OCI-LY3 (cell line): ENCODE results near the gene IGFALS.

ENCODE experiments used
- H2AFZ ChIP-seq: fragments of 200-600, 300-600 bp; shearing (Covaris generic); 2 replicates; pipeline ENCODE4 v1.6.0; 2014; ENCODE audit warnings: antibody characterized with exemption, low read depth, low read length
- H3K27ac ChIP-seq: fragments of 200-600, 300-600 bp; sonication (generic); 2 replicates; pipeline ENCODE4 v1.5.1; 2014; ENCODE audit warnings: mild to moderate bottlenecking, low read length, moderate library complexity, mixed read lengths
- H3K27me3 ChIP-seq: fragments of 200-600, 300-600 bp; sonication (generic); 2 replicates; pipeline ENCODE4 v1.6.1; 2014; ENCODE audit warnings: low read depth, low read length, mixed read lengths
- H3K36me3 ChIP-seq: fragments of 200-600, 300-600 bp; sonication (generic); replicated peaks from 2 replicates; pipeline ENCODE3; 2014; ENCODE audit warnings: low read depth, low read length, mixed read lengths
- H3K4me1 ChIP-seq: fragments of 300-600, 200-600 bp; sonication (generic); 2 replicates; pipeline ENCODE4 v1.6.1; 2014; ENCODE audit warnings: low read length, mixed read lengths
- H3K4me2 ChIP-seq: fragments of 200-600, 300-600 bp; sonication (generic); 2 replicates; pipeline ENCODE4 v1.6.1; 2014; ENCODE audit warnings: low read length, mixed read lengths
- H3K4me3 ChIP-seq: fragments of 300-600, 200-600 bp; sonication (generic); 2 replicates; pipeline ENCODE4 v1.5.1; 2014; ENCODE audit warnings: antibody characterized with exemption, mild to moderate bottlenecking, low read length, moderate library complexity
- H3K79me2 ChIP-seq: fragments of 300-600, 200-600 bp; shearing (Covaris generic); 2 replicates; pipeline ENCODE4 v1.6.1; 2014; ENCODE audit warnings: mild to moderate bottlenecking, low read length, mixed read lengths
- H3K9ac ChIP-seq: fragments of 300-600, 200-600 bp; shearing (Covaris generic); 2 replicates; pipeline ENCODE4 v1.6.0; 2014; ENCODE audit warnings: mild to moderate bottlenecking, low read length, moderate library complexity
- H3K9me3 ChIP-seq: fragments of 200-600, 300-600 bp; shearing (Covaris generic); 2 replicates; pipeline ENCODE4 v1.6.1; 2014; ENCODE audit warnings: low read length, mixed read lengths; ENCODE audit not compliant: insufficient read depth
- H4K20me1 ChIP-seq: fragments of 200-600, 300-600 bp; sonication (generic); 2 replicates; pipeline ENCODE4 v1.6.1; 2016; ENCODE audit warnings: low read length, mixed read lengths; ENCODE audit not compliant: insufficient read depth
- EZH2phosphoT487 ChIP-seq: fragments of 200-600 bp; shearing (Covaris generic); IDR thresholded peaks from 2 replicates; pipeline ENCODE4 v1.6.1; 2018; ENCODE audit warnings: antibody characterized with exemption, mixed run types, low read depth
- TF ChIP-seq, protein P1 (sequence below): fragments of 200-600, 300-600 bp; sonication (generic); IDR thresholded peaks from 2 replicates; pipeline ENCODE4 v1.5.1; 2014; ENCODE audit warnings: antibody characterized with exemption, low read length, low read depth

Gene IGFALS

DNA sequence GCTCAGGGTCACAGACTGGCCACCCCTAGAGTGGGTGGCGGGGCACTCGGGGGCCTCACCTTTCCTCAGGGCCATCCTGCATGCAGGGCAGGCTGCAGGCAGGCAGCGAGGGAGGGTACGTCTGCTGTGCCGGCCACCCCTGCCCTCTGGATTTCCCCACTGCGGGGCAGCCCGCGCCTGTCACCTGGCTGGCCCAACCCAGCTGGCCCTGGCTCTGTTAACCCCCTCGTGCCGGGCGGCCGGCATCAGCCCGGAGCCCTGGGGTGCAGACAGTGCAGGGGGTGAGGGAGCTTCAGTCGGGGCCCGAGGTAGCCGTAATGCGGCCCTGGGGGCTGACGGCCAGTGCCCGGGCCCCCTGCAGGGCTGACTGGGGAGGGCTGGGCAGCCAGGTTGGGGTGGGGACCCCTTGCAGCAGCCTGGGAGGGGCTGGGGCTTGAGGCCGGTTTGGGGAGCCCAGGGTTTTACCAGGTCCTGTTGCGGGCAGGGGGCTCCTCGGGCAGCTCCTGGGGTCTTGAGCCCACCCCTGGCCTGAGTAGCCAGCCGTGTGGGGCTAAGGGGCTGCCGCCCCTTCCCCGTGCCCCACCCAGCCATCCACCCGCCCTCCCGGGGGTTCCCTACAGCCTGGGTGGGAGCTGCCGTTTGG is at the start of gene IGFALS:
IGFALS (minus strand) TSS at position 128 of the 643 bp plus-strand sequence; CDS start at position 75, 53 bp downstream.
- H4K20me1 ChIP-seq = no peaks in the 10 kb centered on the region
- TF ChIP-seq, protein P1, sequence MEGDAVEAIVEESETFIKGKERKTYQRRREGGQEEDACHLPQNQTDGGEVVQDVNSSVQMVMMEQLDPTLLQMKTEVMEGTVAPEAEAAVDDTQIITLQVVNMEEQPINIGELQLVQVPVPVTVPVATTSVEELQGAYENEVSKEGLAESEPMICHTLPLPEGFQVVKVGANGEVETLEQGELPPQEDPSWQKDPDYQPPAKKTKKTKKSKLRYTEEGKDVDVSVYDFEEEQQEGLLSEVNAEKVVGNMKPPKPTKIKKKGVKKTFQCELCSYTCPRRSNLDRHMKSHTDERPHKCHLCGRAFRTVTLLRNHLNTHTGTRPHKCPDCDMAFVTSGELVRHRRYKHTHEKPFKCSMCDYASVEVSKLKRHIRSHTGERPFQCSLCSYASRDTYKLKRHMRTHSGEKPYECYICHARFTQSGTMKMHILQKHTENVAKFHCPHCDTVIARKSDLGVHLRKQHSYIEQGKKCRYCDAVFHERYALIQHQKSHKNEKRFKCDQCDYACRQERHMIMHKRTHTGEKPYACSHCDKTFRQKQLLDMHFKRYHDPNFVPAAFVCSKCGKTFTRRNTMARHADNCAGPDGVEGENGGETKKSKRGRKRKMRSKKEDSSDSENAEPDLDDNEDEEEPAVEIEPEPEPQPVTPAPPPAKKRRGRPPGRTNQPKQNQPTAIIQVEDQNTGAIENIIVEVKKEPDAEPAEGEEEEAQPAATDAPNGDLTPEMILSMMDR = no peak
- no peak for TF ChIP-seq EZH2phosphoT487
- H3K36me3 ChIP-seq = no peaks in the 10 kb centered on the region
- no peak within 1 kb of the TSS for H3K27ac ChIP-seq
- no peak within 1 kb of the TSS for H2AFZ ChIP-seq
- no peak within 1 kb of the TSS for H3K4me2 ChIP-seq
- no peaks in the 10 kb centered on the region for H3K27me3 ChIP-seq
- H3K9me3 ChIP-seq = no peaks in the 10 kb centered on the region
- no peaks in the 10 kb centered on the region for H3K4me1 ChIP-seq
- no peak within 1 kb of the TSS for H3K9ac ChIP-seq
- H3K79me2 ChIP-seq = no peaks in the 10 kb centered on the region
- no peak within 1 kb of the TSS for H3K4me3 ChIP-seq

DNA sequence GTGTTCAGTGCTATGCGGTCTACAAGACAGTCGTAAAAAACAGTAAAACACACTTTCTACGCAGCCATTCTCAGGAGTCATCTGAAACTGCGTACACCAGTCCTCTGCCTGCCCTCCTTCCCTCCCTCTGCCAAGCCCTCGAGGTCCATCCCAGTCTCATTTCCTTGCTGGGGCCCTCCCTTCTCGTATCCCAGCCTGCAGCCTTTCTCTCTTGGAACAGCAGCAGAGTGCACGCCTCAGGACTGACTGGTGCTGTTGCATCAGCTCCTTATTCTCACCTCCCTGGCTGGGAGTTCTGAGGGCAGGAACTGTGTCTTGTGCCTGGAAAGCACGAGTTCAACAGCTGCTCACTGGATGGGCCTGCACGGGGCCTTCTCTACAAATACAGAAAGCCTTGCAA is 46.0 kb upstream of the IGFALS start:
- H3K4me2 ChIP-seq = no peak overlapping the region
- no peaks in the 10 kb centered on the region for H3K9me3 ChIP-seq
- H3K4me3 ChIP-seq = no peak overlapping the region
- no peaks in the 10 kb centered on the region for H3K36me3 ChIP-seq
- H3K27me3 ChIP-seq = no peaks in the 10 kb centered on the region
- H3K79me2 ChIP-seq = no peaks in the 10 kb centered on the region
- no peak for TF ChIP-seq EZH2phosphoT487
- TF ChIP-seq, protein P1 = no peak
- H3K27ac ChIP-seq = no peak overlapping the region
- H2AFZ ChIP-seq = no peak overlapping the region
- H3K4me1 ChIP-seq = no peaks in the 10 kb centered on the region
- no peaks in the 10 kb centered on the region for H4K20me1 ChIP-seq
- no peak overlapping the region for H3K9ac ChIP-seq

DNA sequence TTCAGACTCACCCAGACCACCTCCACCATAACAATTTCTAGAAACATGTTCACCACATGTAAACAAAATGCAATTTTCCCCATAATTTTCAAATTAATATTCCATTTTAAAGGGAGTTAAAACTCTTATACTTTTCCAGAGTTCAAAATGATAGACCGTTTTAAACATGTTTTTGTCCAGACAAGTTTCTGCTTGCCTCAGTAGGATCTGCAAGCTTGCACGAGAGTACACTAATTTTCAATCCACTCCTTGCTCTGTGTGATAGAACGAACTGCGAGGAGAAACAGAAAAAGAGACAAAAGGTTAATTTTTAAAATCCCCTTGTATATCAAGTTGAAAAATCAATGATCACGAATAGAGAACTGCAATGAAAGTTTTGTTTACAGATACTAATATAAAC is 40.6 kb upstream of the IGFALS start:
- Histone ChIP-seq H3K79me2 (peaks cover 7% of the 10 kb centered on the region; the same call in 1 of the 2 replicates), H2AFZ (no peak overlapping the region), H3K27me3 (no peaks in the 10 kb centered on the region), H3K9ac (no peak overlapping the region), H3K4me2 (no peak overlapping the region), H4K20me1 (no peaks in the 10 kb centered on the region), H3K36me3 (peaks cover 3% of the 10 kb centered on the region), H3K4me1 (no peaks in the 10 kb centered on the region), H3K4me3 (no peak overlapping the region), H3K27ac (no peak overlapping the region), H3K9me3 (no peaks in the 10 kb centered on the region)
- TF ChIP-seq EZH2phosphoT487 = no peak

DNA sequence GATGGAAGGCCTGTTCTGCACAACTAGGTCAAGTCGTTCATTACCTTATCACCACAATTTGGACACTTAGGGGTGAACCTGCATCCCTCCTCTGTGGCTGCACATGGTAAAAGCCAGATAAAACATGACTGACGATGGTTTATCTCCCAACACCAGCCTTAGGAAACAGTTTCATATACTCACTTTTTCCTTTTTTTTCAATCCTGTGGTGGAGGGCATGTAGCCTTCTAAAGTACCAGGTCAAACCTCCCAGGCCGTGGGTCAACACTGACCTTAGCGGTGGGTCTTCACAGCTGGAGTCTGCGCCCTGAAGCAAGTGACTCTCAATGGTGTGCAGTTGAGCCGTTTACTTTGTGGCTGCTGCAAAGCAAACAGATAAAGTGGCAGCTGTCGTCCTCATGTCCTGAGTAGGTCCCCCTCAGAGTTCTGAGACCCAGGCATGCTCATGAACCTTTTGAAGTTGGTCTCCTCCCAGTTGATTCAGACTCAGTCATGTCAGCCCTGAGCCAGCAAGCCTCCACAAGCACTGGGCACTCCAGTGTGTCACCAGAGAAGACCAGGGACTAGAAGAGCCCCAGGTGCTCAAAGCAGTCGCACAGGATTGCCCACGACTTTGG is 39.4 kb upstream of the IGFALS start:
- Histone ChIP-seq H3K4me1 (peaks cover 4% of the 10 kb centered on the region; the same call in 1 of the 2 replicates), H3K9ac (no peak overlapping the region), H3K27ac (no peak overlapping the region), H4K20me1 (no peaks in the 10 kb centered on the region), H2AFZ (no peak overlapping the region), H3K4me3 (no peak overlapping the region), H3K9me3 (no peaks in the 10 kb centered on the region), H3K27me3 (no peaks in the 10 kb centered on the region), H3K4me2 (no peak overlapping the region), H3K36me3 (peaks cover 3% of the 10 kb centered on the region), H3K79me2 (peaks cover 16% of the 10 kb centered on the region)
- TF ChIP-seq EZH2phosphoT487 = no peak
